CD4-positive, alpha-beta T cell (primary cell): ENCODE results near the gene ZNF695. TPM values are rescaled to one million over a fixed set of nuclear protein-coding genes. Genes with fewer than 3 reads are reported as not detected.

ENCODE experiments used
- ATAC-seq: fragments of 200-7000 bp; cut with Tn5 transposase; one replicate; pipeline ENCODE4 v1.10.0; 2022; ENCODE audit warnings: mild to moderate bottlenecking; ENCODE audit not compliant: poor library complexity
- CTCF ChIA-PET: fragments of 350-600 bp; sonication (Branson Sonifier 250); formaldehyde crosslinking; loops from one replicate; lab custom pipeline; 2021; ENCODE audit warnings: antibody characterized with exemption, inconsistent platforms; lab: Charles Lee
- POLR2A ChIA-PET: fragments of 350-600 bp; sonication (Branson Sonifier 250); formaldehyde crosslinking; loops from one replicate; lab custom pipeline; 2021; ENCODE audit warnings: antibody characterized with exemption, inconsistent platforms; lab: Charles Lee
- DNase-seq, 14 experiments: peaks; one replicate each; pipeline ENCODE4 v3.0.0-alpha.2; 2013 to 2020; ENCODE audit warnings: mixed read lengths in 2 of 14
- H3K27ac ChIP-seq, 2 donors: one replicate each; pipeline versions ENCODE4 v1.5.1 to v1.7.0; 2013; ENCODE audit warnings: low read length in 2 of 2, low read depth in 1 of 2, mild to moderate bottlenecking in 1 of 2
- H3K27me3 ChIP-seq, 2 experiments: 1 replicate in 1 of 2; 2 replicates in 1 of 2; pipeline versions ENCODE4 v1.6.1 to v1.7.0; 2013; ENCODE audit warnings: low read length in 2 of 2, control low read depth in 1 of 2, mild to moderate bottlenecking in 1 of 2, moderate library complexity in 1 of 2; ENCODE audit not compliant: insufficient read depth in 2 of 2, control insufficient read depth in 1 of 2
- H3K36me3 ChIP-seq: one replicate; pipeline ENCODE4 v1.6.1; 2013; ENCODE audit warnings: low read length, control low read depth; ENCODE audit not compliant: insufficient read depth
- H3K4me1 ChIP-seq: one replicate; pipeline ENCODE4 v1.6.1; 2013; ENCODE audit warnings: low read length, control low read depth; ENCODE audit not compliant: insufficient read depth
- H3K4me3 ChIP-seq: one replicate; pipeline ENCODE4 v1.5.1; 2013; ENCODE audit warnings: mild to moderate bottlenecking, low read length, moderate library complexity
- H3K9me3 ChIP-seq, 2 experiments: 1 replicate in 1 of 2; 2 replicates in 1 of 2; pipeline versions ENCODE4 v1.6.1 to v1.7.0; 2013; ENCODE audit warnings: low read length in 2 of 2, mild to moderate bottlenecking in 2 of 2, control low read depth in 1 of 2, moderate library complexity in 1 of 2; ENCODE audit not compliant: control insufficient read depth in 1 of 2, insufficient read depth in 1 of 2
- H3K27ac Mint-ChIP-seq: one replicate; pipeline ENCODE4 v1.8.0; 2020; ENCODE audit warnings: mixed read lengths
- H3K27me3 Mint-ChIP-seq: one replicate; pipeline ENCODE4 v1.8.0; 2021; ENCODE audit warnings: mixed read lengths
- H3K36me3 Mint-ChIP-seq: one replicate; pipeline ENCODE4 v1.8.0; 2021; ENCODE audit warnings: low read depth, mixed read lengths
- H3K4me1 Mint-ChIP-seq: one replicate; pipeline ENCODE4 v1.8.0; 2021; ENCODE audit warnings: low read depth, mixed read lengths
- H3K4me3 Mint-ChIP-seq: one replicate; pipeline ENCODE4 v1.8.0; 2020; ENCODE audit warnings: mild to moderate bottlenecking, mixed read lengths
- H3K9me3 Mint-ChIP-seq: one replicate; pipeline ENCODE4 v1.8.0; 2020; ENCODE audit warnings: mixed read lengths
- CTCF ChIP-seq: fragments of 200-600 bp; IDR thresholded peaks from one replicate; pipeline ENCODE4 v1.8.0; 2022; ENCODE audit warnings: antibody characterized with exemption, mild to moderate bottlenecking
- intact Hi-C, 2 experiments: fragments of 100-400 bp; cut with DNase I in 1 of 2; cut with micrococcal nuclease in 1 of 2; formaldehyde crosslinking; loops; one replicate each; pipeline versions ENCODE4 v1.15.1 to v1.9.0; 2023 to 2025; cut with DNase I, micrococcal nuclease
- total RNA-seq, 174 experiments: library from RNA in 2 of 174; stranded (reverse) in 2 of 174; gene quantifications; one replicate each; pipeline ENCODE4 v1.2.3 and lab custom pipeline; 2021 to 2026

The ZNF695 gene
- total RNA-seq, 2 experiments from 2014 or later = not detected

DNA sequence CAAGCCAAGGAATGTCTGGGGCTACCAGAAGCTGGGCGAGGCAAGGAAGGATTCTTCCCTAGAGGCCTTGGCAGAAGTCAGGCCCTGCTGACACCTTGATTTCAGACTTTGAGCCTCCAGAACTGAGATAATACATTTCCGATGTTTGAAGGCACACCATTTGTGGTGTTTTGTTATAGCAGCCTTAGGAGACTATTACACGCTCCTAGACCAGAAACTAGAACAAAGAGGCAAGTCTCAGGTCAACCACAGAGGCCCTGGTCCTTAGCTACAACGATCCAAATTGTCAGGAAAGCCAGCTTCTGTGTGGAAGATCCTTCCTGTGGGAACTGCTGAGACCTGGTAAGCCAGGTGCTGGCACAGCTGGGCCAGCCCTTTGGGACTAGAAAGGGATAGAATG lies 56.4 kb downstream of the ZNF695 start:
- ChIA-PET CTCF (no interaction called here), POLR2A (no interaction called here)
- no peaks in the 10 kb centered on the region for H3K4me1 ChIP-seq
- no peak overlapping the region for H3K27ac ChIP-seq
- DNase-seq (no peak), ATAC-seq (no peak)
- Mint-ChIP-seq H3K4me1 (no peaks in the 10 kb centered on the region), H3K9me3 (no peaks in the 10 kb centered on the region), H3K36me3 (no peaks in the 10 kb centered on the region), H3K27me3 (no peaks in the 10 kb centered on the region), H3K27ac (no peak overlapping the region), H3K4me3 (no peak overlapping the region)
- H3K36me3 ChIP-seq = no peaks in the 10 kb centered on the region
- no peak for TF ChIP-seq CTCF
- intact Hi-C loops = no loop called here
- H3K27me3 ChIP-seq = no peaks in the 10 kb centered on the region
- H3K9me3 ChIP-seq = no peaks in the 10 kb centered on the region
- no peak overlapping the region for H3K4me3 ChIP-seq

- Histone ChIP-seq H3K27me3 (no peaks in the 10 kb centered on the region), H3K4me3 (no peak overlapping the region), H3K36me3 (no peaks in the 10 kb centered on the region), H3K9me3 (no peaks in the 10 kb centered on the region), H3K27ac (no peak overlapping the region), H3K4me1 (no peaks in the 10 kb centered on the region)
- DNase-seq (no peak), ATAC-seq (no peak)
- no peaks in the 10 kb centered on the region for H3K27me3 Mint-ChIP-seq
- ChIA-PET POLR2A (no interaction called here), CTCF (no interaction called here)
- intact Hi-C loops = no loop called here
- no peak overlapping the region for H3K27ac Mint-ChIP-seq
- H3K4me3 Mint-ChIP-seq = no peak overlapping the region
- TF ChIP-seq CTCF = no peak
- no peaks in the 10 kb centered on the region for H3K9me3 Mint-ChIP-seq
- no peaks in the 10 kb centered on the region for H3K36me3 Mint-ChIP-seq
- H3K4me1 Mint-ChIP-seq = no peaks in the 10 kb centered on the region
Measured at GRCh38 chr1:246949956-246950355, 57.9 kb downstream of the ZNF695 start.

- H3K9me3 ChIP-seq = no peaks in the 10 kb centered on the region
Measured at GRCh38 chr1:246947255-246947654, 60.6 kb downstream of the ZNF695 start.

More at GRCh38 chr1:246947255-246947654, 60.6 kb downstream of the ZNF695 start:
- DNase-seq (no peak), ATAC-seq (no peak)
- Mint-ChIP-seq H3K4me1 (no peaks in the 10 kb centered on the region), H3K4me3 (no peak overlapping the region), H3K27ac (no peak overlapping the region), H3K36me3 (no peaks in the 10 kb centered on the region), H3K9me3 (no peaks in the 10 kb centered on the region), H3K27me3 (no peaks in the 10 kb centered on the region)
- intact Hi-C loops = no loop called here
- ChIA-PET POLR2A (no interaction called here), CTCF (no interaction called here)
- no peak overlapping the region for H3K27ac ChIP-seq
- H3K27me3 ChIP-seq = no peaks in the 10 kb centered on the region
- H3K4me3 ChIP-seq = no peak overlapping the region
- no peak for TF ChIP-seq CTCF
- H3K4me1 ChIP-seq = no peaks in the 10 kb centered on the region
- no peaks in the 10 kb centered on the region for H3K36me3 ChIP-seq
